NCI-H2227 treated with DMSO at 0.1 percent for 48 hours (cell line): ENCODE data around the gene CCR7.
"Not testable (repeated sequence)": the region's sequence is repeated elsewhere in the genome, so short reads cannot be mapped to it uniquely, and the experiment has no call there.

ENCODE experiments used
- DNase-seq: peaks from one replicate; lab custom pipeline; 2025; lab: John Stamatoyannopoulos, UW

The CCR7 gene

DNA sequence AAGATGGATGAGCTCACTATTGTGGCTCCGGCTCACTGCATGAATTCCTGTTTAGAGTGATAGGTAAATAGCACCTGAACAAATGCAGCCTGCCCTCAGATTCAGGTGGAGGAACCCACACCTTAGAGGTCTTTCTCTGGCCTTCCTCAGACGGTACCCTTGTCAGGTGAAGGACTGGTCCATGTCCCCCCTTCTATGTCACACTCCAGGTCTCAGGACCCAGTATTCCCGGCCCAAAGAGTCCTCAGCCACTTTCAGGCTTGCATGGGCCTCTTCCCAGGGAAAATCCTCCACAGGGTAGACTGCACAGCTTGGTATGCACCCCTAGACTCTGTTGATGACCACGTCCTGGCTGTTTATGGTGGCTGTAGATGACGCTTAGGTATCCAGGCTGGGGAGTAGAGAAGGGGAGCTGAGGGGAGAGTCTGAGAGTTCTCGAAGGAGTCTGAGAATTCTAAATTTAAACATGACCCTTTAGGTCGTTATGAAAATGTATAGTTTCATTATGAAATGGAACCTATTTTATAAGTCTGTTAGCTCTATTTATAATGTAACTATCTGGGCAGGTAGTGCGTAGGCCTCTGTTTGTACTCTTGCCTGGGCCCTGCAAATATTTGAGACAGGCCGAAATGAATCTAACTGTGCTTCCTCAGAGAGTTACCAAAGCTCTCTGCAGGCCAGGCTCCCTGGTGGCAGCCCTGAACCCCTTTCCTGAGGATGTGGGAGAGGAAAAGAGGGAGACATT, 32.5 kb upstream of the CCR7 start:
- no peak for DNase-seq

DNA sequence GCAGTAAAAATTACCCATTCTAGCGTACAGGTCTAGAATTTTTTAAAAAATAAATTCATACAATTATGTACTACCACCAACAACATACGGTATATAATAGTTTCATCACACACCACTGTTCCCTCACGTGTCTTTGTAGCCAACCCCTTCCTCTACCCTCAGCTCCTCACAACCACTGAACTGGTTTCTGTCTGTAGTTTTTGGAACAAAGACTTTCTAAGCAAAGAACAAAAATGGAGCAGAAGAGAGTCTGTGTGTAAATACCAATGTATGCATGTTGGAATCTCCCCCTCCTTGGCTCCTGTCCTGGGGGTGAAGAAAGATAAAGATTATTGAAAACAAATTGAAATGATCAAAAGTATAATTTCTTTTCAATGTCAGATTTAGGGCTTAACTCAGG, 31.9 kb upstream of the CCR7 start:
- DNase-seq: no peak

DNA sequence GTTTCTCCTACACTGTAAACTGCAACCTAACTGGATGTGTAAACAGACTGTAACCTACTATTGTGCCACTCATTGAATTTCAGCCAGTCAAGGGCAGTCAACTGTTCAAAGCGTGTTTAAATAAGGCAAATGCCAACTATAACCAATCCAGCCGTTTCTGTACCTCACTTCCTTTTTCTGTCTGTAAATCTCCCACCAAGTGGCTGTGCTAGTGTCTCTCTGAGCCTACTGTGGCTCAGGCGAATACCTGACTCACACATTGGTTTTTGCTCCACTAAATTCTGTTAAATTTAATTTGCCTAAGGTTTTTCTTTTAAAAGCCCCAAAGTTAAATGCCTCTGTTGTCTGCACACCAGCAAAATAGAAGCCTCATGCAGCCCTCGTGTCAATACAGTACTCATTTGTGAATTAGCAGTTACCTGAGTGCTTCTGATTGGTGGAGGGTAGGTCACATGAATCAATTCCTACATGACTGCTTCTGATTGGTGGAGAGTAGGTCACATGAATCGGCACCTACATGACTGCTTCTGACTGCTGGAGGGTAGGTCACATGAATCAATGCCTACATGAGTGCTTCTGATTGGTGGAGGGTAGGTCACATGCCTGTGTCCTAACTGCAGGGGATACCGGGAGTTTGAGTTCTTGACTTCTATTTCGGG, 31.1 kb upstream of the CCR7 start:
- DNase-seq: no peak

DNA sequence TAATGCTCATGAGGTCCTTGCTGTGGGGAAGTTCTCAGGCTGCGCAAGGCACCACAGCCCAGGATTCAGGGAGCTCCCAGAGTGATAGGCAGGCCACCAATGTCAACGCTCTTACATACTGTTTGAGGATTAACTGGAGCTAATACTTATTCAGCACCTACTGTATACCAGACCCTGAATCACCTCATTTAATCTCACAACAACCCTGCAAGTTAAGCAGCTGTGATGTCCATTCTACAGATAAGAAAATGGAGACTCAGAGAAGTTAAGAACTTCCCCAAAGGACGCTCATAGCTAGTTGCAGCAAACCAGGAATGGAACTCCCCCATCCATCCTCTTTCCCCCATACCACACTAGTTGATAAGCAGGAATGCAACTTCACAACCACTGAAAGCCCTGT, 25.5 kb upstream of the CCR7 start:
- DNase-seq: no peak

DNA sequence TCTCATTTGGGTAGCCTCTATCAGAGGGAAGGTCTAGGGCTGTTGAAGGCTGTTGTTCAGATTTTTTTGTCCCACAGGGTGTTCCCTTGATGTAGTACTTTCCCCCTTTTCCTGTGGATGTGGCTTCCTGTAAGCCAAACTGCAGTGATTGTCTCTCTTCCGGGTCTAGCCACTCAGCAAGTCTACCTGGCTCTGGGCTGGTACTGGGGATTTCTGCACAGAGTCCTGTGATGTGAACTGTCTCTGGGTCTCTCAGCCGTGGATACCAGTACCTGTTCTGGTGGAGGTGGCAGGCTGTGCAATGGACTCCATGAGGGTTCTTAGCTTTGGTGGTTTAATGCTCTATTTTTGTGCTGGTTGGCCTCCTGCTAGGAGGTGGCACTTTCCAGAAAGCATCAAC, 23.3 kb upstream of the CCR7 start:
- no peak for DNase-seq

DNA sequence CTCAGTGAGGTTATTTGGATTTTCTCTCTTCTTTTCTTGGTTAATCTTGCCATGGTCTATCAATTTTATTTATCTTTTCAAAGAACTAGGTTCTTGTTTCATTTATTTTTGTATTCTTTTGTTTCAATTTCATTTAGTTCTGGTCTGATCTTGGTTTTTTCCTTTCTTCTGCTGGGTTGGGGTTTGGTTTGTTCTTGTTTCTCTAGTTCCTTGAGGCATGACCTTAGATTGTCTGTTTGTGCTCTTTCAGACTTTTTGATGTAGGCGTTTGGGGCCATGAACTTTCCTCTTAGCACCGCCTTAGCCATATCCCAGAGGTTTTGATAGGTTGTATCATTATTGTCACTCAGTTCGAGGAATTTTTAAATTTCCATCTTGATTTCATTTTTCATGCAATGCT, 21.0 kb upstream of the CCR7 start:
- not testable (repeated sequence) for DNase-seq

DNA sequence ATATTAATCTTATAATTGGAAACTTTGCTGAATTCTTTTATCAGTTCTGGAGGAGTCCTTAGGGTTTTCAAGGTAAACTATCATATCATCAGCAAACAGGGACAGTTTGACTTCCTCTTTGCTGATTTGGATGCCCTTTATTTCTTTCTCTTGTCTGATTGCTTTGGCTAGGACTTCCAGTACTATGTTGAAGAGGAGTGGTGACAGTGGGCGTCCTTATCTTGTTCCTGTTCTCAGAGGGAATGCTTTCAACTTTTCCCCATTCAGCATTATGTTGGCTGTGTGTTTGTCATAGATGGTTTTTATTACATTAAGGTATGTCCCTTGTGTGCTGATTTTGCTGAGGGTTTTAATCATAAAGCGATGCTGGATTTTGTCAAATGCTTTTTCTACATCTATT, 19.7 kb upstream of the CCR7 start:
- DNase-seq: not testable (repeated sequence)

DNA sequence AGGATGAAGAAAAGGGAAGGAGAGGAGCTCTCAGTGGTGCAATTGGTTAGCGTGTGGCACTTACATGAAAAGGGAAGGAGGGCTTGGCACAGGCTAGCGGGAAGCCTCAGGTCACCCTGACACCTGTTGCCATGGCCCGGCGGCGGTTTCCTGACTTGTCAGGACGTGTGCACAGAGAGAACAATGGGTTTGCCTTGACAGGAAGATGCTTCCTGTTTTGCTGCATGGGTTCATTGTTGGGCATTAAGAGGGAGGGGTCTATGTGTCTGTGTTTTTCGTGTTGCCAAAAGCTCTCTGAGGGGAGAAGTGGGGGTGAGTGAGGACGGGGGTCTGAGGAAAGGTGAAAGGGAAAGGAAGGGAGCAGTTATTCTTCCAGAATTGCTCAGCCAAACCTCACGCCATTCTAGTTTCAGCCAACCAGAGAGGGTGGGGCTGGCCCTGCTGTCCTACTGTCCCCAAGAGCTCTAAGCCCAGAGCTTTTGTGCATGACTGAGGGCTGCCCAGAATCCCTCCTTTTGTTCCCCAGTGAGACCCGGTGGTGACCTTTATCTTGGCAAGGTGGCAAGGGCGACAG, 17.1 kb upstream of the CCR7 start:
- DNase-seq: no peak

DNA sequence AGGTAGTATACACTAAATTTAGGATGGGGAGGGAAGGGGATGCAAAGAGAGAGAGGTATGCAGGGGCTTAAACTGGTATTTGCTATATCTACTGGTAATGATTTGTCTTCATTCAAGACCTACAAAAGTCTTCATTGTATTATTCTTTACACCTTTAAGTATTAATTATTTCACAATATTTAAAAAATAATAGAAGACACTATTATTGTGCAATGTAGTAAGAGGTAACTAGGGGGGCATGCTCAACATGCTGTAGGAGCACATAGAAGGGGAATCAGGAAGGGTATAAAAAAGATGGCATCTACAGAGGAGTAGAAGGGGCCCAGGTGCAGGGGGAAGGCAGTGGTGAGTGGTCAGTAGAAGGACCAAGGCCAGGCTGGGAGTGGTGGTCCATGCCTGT, 14.9 kb upstream of the CCR7 start:
- DNase-seq: no peak

DNA sequence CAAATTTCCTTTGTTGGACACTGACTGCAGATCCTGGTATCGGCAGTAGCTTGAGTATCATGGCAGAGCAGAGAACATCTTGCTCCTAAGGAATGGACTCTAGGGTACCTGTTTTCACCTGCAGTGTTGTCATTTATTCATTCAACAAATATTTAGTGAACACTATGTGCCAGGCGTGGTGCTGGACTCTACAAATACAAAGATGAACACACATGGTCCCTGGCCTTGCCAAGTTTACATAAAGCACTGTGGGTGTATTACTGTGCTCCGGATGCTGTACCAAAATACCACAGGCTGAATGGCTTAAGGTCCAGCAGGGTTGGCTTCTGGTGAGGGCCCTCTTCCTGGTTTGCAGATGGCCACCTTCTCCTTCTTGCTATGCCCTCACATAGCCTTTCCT, 14.2 kb upstream of the CCR7 start:
- DNase-seq: no peak

DNA sequence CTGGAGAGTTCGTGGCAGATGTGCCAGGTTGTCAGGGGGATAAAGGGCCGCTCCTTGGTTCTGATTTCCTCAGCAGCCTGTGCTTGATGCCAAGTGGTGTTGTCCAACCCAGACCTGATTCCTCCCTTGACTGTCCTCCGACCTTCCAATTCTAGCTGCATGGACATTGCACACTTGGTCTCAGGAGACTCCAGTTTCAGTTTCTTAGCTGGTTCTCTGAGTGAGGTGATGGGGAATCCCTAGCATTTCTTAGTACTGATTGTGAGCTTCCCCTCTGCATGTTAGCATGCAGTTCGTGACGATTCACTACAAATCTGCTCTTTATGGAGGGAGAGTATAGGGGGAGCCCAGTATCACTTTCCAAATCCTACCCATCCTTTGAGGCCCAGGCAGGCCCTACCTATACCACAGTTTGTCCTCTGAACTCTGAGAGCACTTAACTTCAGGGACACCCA, 12.4 kb upstream of the CCR7 start:
- no peak for DNase-seq

DNA sequence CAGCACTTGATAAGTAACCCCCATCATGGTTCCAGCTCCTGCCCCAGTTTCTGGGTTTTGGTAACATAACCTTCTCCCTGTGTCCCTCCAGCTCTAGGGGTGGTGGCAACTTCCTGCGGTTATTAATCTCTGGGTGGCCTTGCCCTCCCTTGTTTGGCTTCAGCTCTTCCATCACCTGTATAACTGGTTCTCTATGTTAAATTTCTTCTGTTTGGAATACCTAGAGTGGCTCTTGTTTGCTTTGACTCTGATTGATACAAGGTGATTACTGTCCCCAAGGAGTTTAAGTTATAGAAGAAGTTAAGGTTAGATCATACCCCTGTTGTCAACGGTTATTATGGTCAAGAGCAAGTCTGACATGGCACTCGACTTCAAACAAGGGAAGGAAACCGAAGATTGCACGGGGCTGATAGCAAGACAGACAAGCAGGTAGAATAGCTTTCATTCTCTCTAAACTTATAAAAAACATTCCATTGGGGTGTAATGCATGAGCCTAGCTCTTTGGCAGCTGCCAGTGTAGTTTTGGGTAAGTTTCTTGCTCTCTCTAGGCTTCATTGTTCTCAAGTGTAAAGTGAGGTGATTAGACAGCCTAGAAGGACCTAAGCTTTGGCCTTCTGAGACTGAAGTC, 11.0 kb upstream of the CCR7 start:
- DNase-seq: no peak

DNA sequence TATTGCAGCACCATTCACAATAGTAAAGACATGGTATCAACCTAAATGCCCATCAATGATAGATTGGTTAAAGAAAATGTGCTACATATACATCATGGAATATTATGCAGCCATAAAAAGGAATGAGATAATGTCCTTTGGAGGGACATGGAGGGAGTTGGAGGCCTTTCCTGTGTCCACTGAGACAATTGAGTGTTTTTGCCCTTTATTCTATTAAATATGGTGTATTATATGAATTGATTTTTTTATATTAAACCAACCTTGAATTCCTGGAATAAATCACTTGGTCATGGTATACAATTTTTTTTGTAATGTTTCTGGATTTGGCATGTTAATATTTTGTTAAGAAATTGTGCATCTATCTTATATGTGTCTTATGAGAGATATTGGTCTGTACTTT, 9.0 kb upstream of the CCR7 start:
- DNase-seq: no peak

DNA sequence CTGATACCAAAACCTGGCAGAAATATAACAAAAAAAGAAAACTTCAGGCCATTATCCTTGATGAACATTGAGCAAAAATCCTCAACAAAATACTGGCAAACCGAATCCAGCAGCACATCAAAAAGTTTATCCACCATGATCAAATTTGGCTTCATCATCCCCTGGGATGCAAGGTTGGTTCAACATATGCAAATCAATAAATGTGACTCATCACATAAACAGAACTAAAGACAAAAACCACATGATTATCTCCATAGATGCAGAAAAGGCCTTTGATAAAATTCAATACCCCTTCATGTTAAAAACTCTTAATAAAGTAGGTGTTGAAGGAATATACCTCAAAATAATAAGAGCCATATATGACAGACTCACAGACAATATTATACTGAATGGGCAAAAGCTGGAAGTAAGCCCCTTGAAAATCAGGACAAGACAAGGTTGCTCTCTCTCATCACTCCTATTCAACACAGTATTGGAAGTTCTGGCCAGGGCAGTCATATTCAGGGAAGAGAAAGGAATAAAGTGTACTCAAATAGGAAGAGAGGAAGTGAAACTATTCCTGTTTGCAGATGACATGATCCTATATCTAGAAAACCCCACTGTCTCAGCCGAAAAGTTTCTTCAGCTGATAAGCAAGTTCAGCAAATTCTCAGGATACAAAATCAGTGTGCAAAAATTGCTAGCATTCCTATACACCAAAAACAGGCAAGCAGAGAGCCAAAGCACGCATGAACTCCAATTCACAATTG, 7.1 kb upstream of the CCR7 start:
- not testable (repeated sequence) for DNase-seq

DNA sequence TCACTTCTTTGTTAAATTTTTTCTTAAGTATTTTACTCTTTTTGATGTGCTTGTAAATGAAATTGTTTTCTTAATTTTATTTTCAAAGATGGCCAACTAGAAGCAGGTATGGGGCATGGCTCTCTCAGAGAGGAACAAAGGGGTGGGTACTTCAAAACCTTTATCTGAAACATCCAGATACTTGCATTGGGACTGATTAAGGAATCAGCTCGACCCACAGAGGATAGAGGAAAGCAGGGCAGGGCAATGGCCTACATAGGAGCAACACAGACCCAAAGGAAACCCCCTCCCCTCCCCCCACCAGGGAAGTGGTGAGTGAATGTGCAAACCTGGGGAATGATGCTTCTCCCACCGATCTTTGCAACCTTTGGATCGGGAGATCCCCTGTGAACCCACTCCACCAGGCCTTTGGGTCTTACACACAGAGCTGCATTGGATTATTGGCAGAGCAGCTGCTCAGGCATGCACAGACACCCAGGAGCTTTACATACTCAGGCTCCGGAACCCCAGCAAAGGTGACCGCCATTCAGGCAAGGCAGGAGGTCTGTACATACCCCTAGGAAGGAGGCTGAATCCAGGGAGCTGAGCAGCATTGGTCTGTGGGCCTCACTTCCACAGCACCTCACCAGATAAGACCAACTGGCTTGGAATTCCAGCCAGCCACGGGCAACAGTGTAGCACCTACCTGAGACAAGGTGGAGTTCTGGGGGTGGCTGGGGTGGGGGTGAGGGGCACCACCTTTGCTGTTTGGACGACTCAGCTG, 3.0 kb upstream of the CCR7 start:
- DNase-seq: no peak

DNA sequence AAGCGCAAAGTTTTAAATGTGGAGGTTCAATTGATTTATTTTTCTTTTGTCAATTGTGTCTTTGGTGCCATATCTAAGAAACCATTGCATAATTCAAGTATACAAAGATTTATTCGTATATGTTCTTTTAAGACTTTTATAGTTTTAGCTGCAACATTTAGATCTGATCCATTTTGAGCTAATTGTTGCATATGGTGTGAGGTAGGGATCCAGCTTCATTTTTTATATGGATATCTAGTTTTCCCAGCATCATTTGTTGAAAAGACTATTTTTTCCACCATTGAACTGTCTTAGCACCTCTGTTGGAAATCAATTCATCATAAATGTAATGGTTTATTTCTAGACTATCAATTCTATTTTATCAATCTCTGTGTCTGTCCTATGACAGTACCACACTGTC, 2.1 kb upstream of the CCR7 start:
- DNase-seq: no peak

DNA sequence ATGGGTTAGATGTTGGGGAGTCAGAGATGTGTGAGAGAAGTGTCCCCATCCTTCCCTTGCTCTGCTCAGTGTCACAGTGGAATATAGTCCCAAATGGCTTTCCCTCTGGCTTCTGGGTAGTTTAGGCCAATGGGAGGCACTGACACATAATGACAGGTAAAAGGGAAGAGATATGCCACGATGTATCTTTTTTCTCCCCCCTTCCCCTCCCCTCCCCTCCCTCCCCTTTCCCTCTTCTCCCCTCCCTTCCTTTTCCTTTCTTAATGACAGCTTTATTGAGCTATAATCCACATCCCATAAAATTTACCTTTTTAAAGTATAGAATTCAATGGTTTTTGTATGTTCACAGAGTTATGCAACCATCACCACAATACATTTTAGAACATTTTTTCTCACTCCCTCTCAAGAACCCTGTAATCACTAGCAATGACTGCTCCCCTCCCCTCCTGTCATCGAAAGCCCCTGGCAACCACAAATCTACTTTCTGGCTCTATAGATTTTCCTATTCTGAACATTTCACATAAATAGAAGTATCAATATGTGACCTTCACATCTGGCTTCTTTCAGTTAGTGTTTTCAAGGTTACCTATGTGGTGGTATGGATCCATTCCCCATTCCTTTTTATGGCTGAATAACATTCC, 617 bp upstream of the CCR7 start:
- DNase-seq: no peak

DNA sequence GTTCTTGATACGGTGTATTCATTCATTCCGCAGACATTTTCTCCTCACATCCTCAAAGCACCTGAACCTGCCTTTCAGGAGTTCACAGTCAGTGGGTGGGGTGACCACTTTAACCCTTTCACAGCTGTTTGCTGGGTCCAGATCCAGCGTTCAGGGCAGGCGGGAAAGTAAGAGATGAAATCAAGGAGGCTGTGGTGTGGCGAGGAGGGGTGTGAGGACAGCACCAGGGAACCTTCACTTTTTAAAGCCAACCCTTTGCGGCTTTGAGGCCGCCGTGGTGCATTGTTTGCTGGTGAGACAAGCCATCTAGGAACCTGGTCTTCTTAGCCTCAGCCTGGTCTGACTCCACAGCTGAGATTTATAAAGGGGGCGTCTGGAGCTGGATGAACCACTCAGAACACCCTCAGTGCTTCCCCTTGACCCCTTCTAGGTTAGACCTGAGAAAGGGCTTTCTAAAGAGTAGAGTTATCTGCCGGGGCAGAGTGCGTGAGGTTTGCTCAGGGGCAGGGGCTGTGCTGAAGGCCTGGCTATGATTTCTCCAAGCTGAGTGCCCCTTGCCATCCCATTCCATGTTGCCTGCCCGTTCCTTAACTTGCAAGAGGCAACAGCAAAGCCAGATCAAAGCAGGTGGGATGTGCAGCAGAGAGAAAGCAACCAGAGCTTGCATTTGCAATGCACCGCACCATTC, 933 bp downstream of the CCR7 start:
- DNase-seq: no peak

DNA sequence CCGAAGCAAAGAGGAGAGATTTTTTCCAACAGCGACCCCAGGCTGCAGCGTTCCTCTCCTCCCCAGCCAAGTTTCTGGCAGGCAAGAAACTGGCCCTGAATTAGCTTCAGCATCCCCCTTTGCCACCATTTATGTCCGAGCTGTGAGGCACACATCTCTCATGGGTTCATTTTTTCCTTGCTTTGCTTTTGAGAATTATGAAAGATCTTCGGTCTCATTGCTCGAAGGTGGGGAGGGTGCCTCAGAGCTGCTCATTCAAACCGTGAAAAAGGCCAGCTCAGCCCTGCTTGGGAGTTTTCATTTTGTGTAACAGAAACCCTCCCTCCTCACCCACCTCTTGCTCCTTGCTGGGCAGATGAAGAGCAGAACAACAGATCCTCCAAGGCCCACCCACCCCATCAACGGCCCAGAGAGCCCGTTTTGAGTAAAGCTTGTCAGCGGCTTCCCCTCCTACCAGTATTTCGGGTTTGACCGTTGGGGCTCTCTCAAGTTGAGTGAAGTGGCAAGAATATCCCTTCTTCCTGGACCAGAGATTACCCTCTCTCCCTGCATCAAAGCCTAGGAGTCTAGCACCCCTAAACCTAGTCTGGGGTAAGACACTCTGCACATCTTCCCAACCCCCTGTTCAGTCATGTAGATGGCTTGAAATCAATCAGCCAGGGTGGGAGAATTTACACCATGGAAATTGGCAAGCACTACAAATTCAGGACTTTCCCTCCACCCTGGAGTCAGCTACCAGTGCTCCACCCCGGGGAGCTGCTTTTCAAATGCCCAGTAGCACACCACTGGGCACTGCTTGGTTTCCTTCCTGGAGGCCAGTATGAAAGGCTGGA, 1.8 kb downstream of the CCR7 start:
- no peak for DNase-seq

DNA sequence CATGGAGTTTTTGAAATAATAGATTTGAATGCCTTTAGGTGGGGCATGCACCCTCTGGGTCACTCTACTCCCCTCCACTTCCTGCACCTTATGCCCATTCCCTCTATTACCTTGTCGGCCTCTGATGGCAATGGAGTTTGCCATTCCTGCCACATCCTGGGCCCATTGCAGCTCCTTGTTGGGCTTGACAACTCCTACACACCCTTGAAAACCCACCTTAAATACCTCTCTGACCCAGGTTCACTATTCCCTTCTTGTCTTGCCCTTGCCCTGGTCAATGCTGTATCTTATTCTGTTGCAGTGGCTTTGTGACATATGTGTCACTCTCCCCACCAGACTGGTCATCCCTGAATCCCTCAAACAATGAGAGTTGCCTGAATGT, 2.4 kb downstream of the CCR7 start:
- no peak for DNase-seq
